Caco-2 (cell line): Measurements from ENCODE around the gene CACNA1C. TPM values are rescaled to one million over a fixed set of nuclear protein-coding genes. Genes with fewer than 3 reads are reported as not detected.

Experiments
- BruUV-seq: library from RNA; stranded (reverse); fragments of 400-500 nt; replicated peaks from 2 replicates; lab custom pipeline; 2021; lab: Mats Ljungman, UMichigan
- CTCF ChIA-PET: fragments of 300-600 bp; sonication (Branson Sonifier 250); formaldehyde crosslinking; loops from one replicate; lab custom pipeline; 2022; ENCODE audit warnings: antibody characterized with exemption; lab: Charles Lee
- POLR2A ChIA-PET: fragments of 300-600 bp; sonication (Branson Sonifier 250); formaldehyde crosslinking; loops from one replicate; lab custom pipeline; 2022; ENCODE audit warnings: antibody characterized with exemption; lab: Charles Lee
- DNase-seq, 2 experiments: peaks; one replicate each; pipeline versions ENCODE4 v3.0.0 to v3.0.0-alpha.2; 2020 to 2022
- H3K27me3 ChIP-seq: replicated peaks from 2 replicates; pipeline ENCODE4 v1.6.0; 2011; ENCODE audit warnings: low read length; ENCODE audit not compliant: control insufficient read depth, insufficient read depth
- H3K36me3 ChIP-seq: 2 replicates; pipeline ENCODE4 v1.5.1; 2011; ENCODE audit warnings: low read length; ENCODE audit not compliant: control insufficient read depth, insufficient read depth
- H3K4me1 ChIP-seq: fragments of 250-450 bp; sonication (Bioruptor Pico); 2 replicates; pipeline ENCODE4 v1.5.1; 2020; ENCODE audit warnings: mild to moderate bottlenecking
- H3K4me3 ChIP-seq: 2 replicates; pipeline ENCODE4 v1.5.1; 2011; ENCODE audit warnings: low read depth, mild to moderate bottlenecking, control low read depth, low read length
- H3K9me3 ChIP-seq: fragments of 250-450 bp; sonication (Bioruptor Pico); 2 replicates; pipeline ENCODE4 v1.5.1; 2020; ENCODE audit warnings: mild to moderate bottlenecking, moderate library complexity
- H3K27ac Mint-ChIP-seq: one replicate; pipeline ENCODE4 v1.8.0; 2022; ENCODE audit warnings: mixed read lengths; ENCODE audit not compliant: unreplicated experiment
- H3K27me3 Mint-ChIP-seq: one replicate; pipeline ENCODE4 v1.8.0; 2022; ENCODE audit warnings: mixed read lengths; ENCODE audit not compliant: insufficient read depth, unreplicated experiment
- H3K36me3 Mint-ChIP-seq: one replicate; pipeline ENCODE4 v1.8.0; 2022; ENCODE audit warnings: mild to moderate bottlenecking, mixed read lengths; ENCODE audit not compliant: insufficient read depth, unreplicated experiment
- H3K4me1 Mint-ChIP-seq: one replicate; pipeline ENCODE4 v1.8.0; 2022; ENCODE audit warnings: low read depth, mixed read lengths; ENCODE audit not compliant: unreplicated experiment
- H3K4me3 Mint-ChIP-seq: one replicate; pipeline ENCODE4 v1.8.0; 2022; ENCODE audit warnings: mild to moderate bottlenecking, moderate library complexity, mixed read lengths; ENCODE audit not compliant: unreplicated experiment
- H3K9me3 Mint-ChIP-seq: one replicate; pipeline ENCODE4 v1.8.0; 2022; ENCODE audit warnings: mixed read lengths; ENCODE audit not compliant: unreplicated experiment
- CTCF ChIP-seq, 2 experiments: fragments of 200-600 bp in 1 of 2; IDR thresholded peaks; 1 replicate in 1 of 2; 2 replicates in 1 of 2; pipeline versions ENCODE4 v1.5.1 to v1.8.0; 2011 to 2022; ENCODE audit warnings: antibody characterized with exemption in 1 of 2, control low read depth in 1 of 2, inconsistent platforms in 1 of 2, low read depth in 1 of 2, low read length in 1 of 2, mild to moderate bottlenecking in 1 of 2, moderate library complexity in 1 of 2; ENCODE audit not compliant: insufficient read depth in 1 of 2, severe bottlenecking in 1 of 2, unreplicated experiment in 1 of 2
- intact Hi-C: fragments of 100-400 bp; cut with micrococcal nuclease; formaldehyde crosslinking; loops from one replicate; pipeline ENCODE4 v1.10.0; 2022; ENCODE audit not compliant: unreplicated experiment
- total RNA-seq: library from RNA; stranded (reverse); gene quantifications from 2 replicates; pipeline ENCODE4 v1.2.3, GENCODE V29; 2022

The CACNA1C gene
- total RNA-seq, 1 experiment from 2014 or later = not detected

DNA sequence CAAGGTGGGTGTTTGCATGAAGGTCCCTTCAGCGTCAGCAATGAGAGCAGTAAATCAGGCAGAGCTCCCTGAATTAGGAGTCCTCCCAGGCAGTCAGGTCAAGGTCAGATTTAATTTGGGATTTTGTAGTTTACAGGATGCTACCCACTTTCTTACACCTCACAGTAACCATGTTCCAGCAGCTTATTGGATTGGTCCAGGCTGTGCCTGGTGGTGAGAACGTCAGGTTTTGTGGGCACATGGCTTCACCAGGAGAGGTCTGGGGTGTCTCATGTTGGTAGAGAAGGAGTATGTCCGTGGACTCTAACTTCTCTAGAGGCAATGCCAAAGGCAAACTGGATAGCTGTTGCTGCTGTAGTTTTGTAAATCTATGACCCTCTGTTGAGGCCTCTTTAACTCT, 158.3 kb downstream of the CACNA1C start:
- Histone ChIP-seq H3K36me3 (no peaks in the 10 kb centered on the region), H3K4me3 (no peak overlapping the region), H3K27me3 (no peaks in the 10 kb centered on the region), H3K9me3 (no peaks in the 10 kb centered on the region), H3K4me1 (peaks cover 5% of the 10 kb centered on the region; the same call in 1 of the 2 replicates)
- TF ChIP-seq CTCF (IDR thresholded peaks at IDR 0.05; ENCODE audit: insufficient read depth in 1 of 2, low read depth in 1 of 2, low read length in 1 of 2, severe bottlenecking in 1 of 2, unreplicated experiment in 1 of 2) = no peak
- Mint-ChIP-seq H3K9me3 (no peaks in the 10 kb centered on the region), H3K27ac (no peak overlapping the region), H3K4me1 (peaks cover 7% of the 10 kb centered on the region), H3K27me3 (peaks cover 18% of the 10 kb centered on the region), H3K36me3 (no peaks in the 10 kb centered on the region), H3K4me3 (no peak overlapping the region)
- CTCF ChIA-PET = no interaction called here
- intact Hi-C loops = no loop called here
- BruUV-seq = no TSS peak
- POLR2A ChIA-PET = no interaction called here
- no peak for DNase-seq

DNA sequence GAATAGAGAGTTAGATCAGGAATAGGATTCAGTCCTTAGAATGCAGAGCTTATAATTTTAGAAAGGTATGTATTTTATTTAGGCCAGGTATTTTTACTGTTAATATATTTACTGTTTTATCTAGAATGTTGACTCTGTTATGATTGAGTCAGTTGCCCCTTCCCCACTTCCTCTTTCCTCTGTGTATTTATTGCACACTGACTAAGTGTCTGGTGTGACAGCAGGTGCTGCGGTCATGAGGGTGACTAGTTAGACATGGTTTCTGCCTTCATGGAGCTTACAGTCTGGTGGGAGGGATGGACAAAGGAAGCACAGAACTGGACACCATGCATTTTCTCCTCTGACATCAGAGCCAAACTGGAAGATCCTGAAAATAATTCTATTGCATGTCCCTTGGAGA, 159.8 kb downstream of the CACNA1C start:
- no peaks in the 10 kb centered on the region for H3K9me3 ChIP-seq
- no peak for TF ChIP-seq CTCF (IDR thresholded peaks at IDR 0.05; ENCODE audit: insufficient read depth in 1 of 2, low read depth in 1 of 2, low read length in 1 of 2, severe bottlenecking in 1 of 2, unreplicated experiment in 1 of 2)
- peaks cover 12% of the 10 kb centered on the region for H3K4me1 Mint-ChIP-seq
- H3K4me3 Mint-ChIP-seq = no peak overlapping the region
- peaks cover 11% of the 10 kb centered on the region for H3K27me3 Mint-ChIP-seq
- intact Hi-C loops = no loop called here
- H3K36me3 Mint-ChIP-seq = no peaks in the 10 kb centered on the region
- H3K27ac Mint-ChIP-seq = no peak overlapping the region
- no TSS peak for BruUV-seq
- ChIA-PET POLR2A (no interaction called here), CTCF (no interaction called here)
- H3K9me3 Mint-ChIP-seq = no peaks in the 10 kb centered on the region
- no peaks in the 10 kb centered on the region for H3K36me3 ChIP-seq
- peaks cover 10% of the 10 kb centered on the region; the same call in 1 of the 2 replicates for H3K4me1 ChIP-seq
- no peak overlapping the region for H3K4me3 ChIP-seq
- no peaks in the 10 kb centered on the region for H3K27me3 ChIP-seq
- no peak for DNase-seq

DNA sequence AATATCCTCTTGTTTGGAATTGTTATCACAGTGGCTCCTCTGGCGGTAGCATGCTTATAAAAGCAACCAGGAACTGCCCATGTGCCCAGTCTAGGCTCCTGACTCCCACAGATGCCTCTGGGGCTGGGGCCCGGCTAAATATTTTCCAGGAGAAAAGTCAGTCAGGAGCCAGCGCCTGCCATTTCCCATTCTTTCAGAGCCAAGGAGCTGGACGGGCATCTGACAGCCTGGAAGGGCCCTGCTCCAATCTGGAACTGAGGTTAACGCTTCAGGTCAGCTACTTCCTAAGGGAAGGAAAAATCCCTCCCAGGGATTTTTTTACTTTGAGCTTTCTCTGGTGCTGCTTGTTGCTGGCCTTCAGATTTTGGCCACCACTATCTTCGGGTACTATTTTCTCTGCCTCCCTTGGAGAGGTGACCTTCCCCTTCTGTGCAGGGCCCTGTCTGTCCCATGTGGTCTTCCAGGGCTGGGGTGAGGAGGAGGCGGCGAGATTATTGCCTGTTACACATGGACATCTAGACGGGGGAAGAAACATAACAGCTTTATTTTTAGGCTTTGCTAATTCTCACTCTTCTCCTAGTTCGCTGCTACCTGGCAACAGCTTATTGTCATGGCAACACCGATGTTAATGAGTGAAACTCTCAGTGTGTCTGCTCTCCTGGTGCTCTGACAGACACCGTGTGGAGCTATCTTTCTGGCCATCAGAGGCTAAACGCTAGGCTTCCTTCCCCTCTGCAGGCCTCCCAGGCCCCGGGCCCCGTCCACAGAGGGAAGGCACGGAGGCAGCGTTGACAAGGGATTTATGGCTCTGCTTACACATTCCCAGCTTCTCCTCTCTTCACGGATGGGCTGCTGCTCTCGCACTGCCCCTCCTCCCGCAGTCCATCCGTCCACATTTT, 160.4 kb downstream of the CACNA1C start:
- Mint-ChIP-seq H3K4me3 (no peak overlapping the region), H3K27me3 (peaks cover 5% of the 10 kb centered on the region), H3K36me3 (no peaks in the 10 kb centered on the region), H3K9me3 (no peaks in the 10 kb centered on the region), H3K27ac (no peak overlapping the region), H3K4me1 (peaks cover 12% of the 10 kb centered on the region)
- intact Hi-C loops = no loop called here
- no peaks in the 10 kb centered on the region for H3K36me3 ChIP-seq
- no peak for TF ChIP-seq CTCF (IDR thresholded peaks at IDR 0.05; ENCODE audit: insufficient read depth in 1 of 2, low read depth in 1 of 2, low read length in 1 of 2, severe bottlenecking in 1 of 2, unreplicated experiment in 1 of 2)
- H3K4me3 ChIP-seq = no peak overlapping the region
- DNase-seq = no peak
- BruUV-seq = no TSS peak
- ChIA-PET POLR2A (no interaction called here), CTCF (interaction anchor here (1.1 kb wide), 1 partner anchor 73 kb away, joined by 3 read pairs; no protein-coding TSS in a partner anchor)
- no peaks in the 10 kb centered on the region for H3K27me3 ChIP-seq
- H3K4me1 ChIP-seq = peaks cover 10% of the 10 kb centered on the region; the same call in 1 of the 2 replicates
- H3K9me3 ChIP-seq = no peaks in the 10 kb centered on the region
